Measurements from ENCODE around the gene SLAMF9.

The SLAMF9 gene

GRCh38 chr1:159932296-159933285 lies 21.4 kb downstream of the SLAMF9 start:
- H3K4me3 ChIP-seq (ENCODE audit: low read length) = no peak overlapping the region
- H3K27ac ChIP-seq (ENCODE audit: low read depth, low read length) = no peak overlapping the region
- H3K9me3 ChIP-seq (ENCODE audit: insufficient read depth, low read depth, low read length) = no peaks in the 10 kb centered on the region
- H3K9ac ChIP-seq (ENCODE audit: low read depth, low read length) = no peak overlapping the region
- peaks cover 11% of the 10 kb centered on the region for H3K4me1 ChIP-seq (ENCODE audit: insufficient read depth, low read length)
- peaks cover 27% of the 10 kb centered on the region for H3K36me3 ChIP-seq (ENCODE audit: insufficient read depth, low read length)
- no peaks in the 10 kb centered on the region for H3K27me3 ChIP-seq (ENCODE audit: insufficient read depth, low read length)
- 88% methylated on average over 16 of the region's 16 CpGs for WGBS

DNA sequence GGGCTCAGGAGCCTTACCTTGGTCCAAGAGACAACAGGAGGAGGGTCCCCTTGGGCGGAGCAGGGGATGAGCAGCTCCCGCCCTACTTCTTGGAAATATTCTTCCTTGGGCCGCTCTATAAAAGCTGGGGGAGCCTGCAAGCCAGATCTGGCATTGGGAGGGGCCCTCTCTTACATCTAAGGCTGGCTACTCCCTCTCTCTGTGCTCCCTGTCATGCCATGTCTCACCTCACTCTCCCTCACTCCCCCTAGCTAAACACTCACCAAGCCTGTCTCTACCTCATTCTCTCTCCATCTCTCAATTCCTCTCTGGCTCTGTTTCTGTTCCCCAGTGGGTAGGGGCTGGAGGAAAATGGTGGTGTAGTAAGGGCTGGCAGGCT lies 22.3 kb downstream of the SLAMF9 start:
- Histone ChIP-seq H3K9me3 (ENCODE audit: insufficient read depth, low read depth, low read length) (no peaks in the 10 kb centered on the region), H3K9ac (ENCODE audit: low read depth, low read length) (no peak overlapping the region), H3K4me1 (ENCODE audit: insufficient read depth, low read length) (peaks cover 3% of the 10 kb centered on the region; the same call in 1 of the 2 replicates), H3K4me3 (ENCODE audit: low read length) (no peak overlapping the region), H3K27me3 (ENCODE audit: insufficient read depth, low read length) (no peaks in the 10 kb centered on the region), H3K27ac (ENCODE audit: low read depth, low read length) (no peak overlapping the region), H3K36me3 (ENCODE audit: insufficient read depth, low read length) (peaks cover 28% of the 10 kb centered on the region)
- WGBS = 94% methylated on average over 3 of the region's 3 CpGs

DNA sequence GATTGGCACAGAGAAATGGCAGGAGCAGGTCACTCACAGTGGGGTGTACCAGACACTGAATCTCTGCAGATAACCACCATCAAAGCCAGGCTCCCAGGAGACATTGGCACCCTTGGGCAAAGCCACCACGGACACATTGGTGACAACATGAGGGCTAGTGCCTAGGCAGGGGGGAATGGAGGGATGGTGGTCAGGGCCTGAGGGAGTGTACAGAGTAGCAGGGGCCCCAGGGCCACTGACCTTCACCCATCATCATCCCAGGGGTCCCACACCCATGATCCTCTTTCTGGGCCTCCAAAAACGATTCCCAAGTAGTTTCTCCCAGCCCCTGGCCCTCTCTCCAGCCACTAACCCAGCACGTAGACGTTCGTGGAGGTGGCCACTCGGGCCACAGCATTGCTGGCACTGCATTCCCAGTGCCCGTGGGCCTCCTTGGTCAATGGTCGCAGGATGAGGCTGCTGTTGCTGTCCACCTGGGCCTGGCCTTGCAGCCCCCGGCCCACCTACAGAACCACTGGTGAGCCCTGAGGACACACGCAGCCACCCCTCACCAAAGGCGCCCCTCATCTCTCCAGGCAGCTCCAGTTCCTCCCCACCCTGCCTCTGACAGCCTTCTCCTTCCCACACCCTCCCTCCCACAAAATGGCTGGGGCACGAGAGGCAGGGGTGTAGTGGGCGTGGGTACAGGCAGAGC lies 22.8 kb downstream of the SLAMF9 start:
- Histone ChIP-seq H3K36me3 (ENCODE audit: insufficient read depth, low read length) (peaks cover 32% of the 10 kb centered on the region), H3K4me1 (ENCODE audit: insufficient read depth, low read length) (no peaks in the 10 kb centered on the region), H3K27ac (ENCODE audit: low read depth, low read length) (no peak overlapping the region), H3K4me3 (ENCODE audit: low read length) (no peak overlapping the region), H3K9me3 (ENCODE audit: insufficient read depth, low read depth, low read length) (no peaks in the 10 kb centered on the region), H3K9ac (ENCODE audit: low read depth, low read length) (no peak overlapping the region), H3K27me3 (ENCODE audit: insufficient read depth, low read length) (no peaks in the 10 kb centered on the region)
- 94% methylated on average over 13 of the region's 13 CpGs for WGBS

GRCh38 chr1:159930634-159931033 lies 23.4 kb downstream of the SLAMF9 start:
- H3K4me1 ChIP-seq (ENCODE audit: insufficient read depth, low read length) = peaks cover 4% of the 10 kb centered on the region; the same call in 1 of the 2 replicates
- H3K27ac ChIP-seq (ENCODE audit: low read depth, low read length) = no peak overlapping the region
- H3K4me3 ChIP-seq (ENCODE audit: low read length) = no peak overlapping the region
- H3K27me3 ChIP-seq (ENCODE audit: insufficient read depth, low read length) = no peaks in the 10 kb centered on the region
- peaks cover 32% of the 10 kb centered on the region for H3K36me3 ChIP-seq (ENCODE audit: insufficient read depth, low read length)
- 92% methylated on average over 8 of the region's 8 CpGs for WGBS
- no peak overlapping the region for H3K9ac ChIP-seq (ENCODE audit: low read depth, low read length)
- H3K9me3 ChIP-seq (ENCODE audit: insufficient read depth, low read depth, low read length) = no peaks in the 10 kb centered on the region

DNA sequence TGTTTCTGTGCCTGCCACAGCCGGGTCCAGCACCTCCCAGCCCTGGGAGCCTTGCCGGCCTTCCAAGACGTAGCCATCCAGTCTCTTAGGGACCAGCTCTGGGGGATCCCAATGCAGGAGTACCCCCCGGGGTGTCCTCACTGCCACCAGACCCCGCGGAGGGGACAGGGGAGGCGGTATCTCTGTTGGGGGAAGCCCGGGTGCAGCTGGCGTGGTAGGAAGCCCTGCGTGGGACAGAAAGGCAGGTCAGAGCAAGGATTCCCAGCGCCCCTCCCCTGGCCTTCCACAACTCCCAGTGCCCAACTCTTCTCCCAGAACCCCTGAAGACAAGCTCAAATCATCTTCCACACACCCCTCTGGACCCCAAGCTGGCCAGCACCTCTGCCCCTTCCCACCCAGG lies 23.8 kb downstream of the SLAMF9 start:
- Histone ChIP-seq H3K36me3 (ENCODE audit: insufficient read depth, low read length) (peaks cover 32% of the 10 kb centered on the region), H3K4me3 (ENCODE audit: low read length) (no peak overlapping the region), H3K27me3 (ENCODE audit: insufficient read depth, low read length) (no peaks in the 10 kb centered on the region), H3K4me1 (ENCODE audit: insufficient read depth, low read length) (peaks cover 5% of the 10 kb centered on the region; the same call in 1 of the 2 replicates), H3K9me3 (ENCODE audit: insufficient read depth, low read depth, low read length) (no peaks in the 10 kb centered on the region), H3K9ac (ENCODE audit: low read depth, low read length) (no peak overlapping the region), H3K27ac (ENCODE audit: low read depth, low read length) (no peak overlapping the region)
- 93% methylated on average over 11 of the region's 11 CpGs for WGBS

DNA sequence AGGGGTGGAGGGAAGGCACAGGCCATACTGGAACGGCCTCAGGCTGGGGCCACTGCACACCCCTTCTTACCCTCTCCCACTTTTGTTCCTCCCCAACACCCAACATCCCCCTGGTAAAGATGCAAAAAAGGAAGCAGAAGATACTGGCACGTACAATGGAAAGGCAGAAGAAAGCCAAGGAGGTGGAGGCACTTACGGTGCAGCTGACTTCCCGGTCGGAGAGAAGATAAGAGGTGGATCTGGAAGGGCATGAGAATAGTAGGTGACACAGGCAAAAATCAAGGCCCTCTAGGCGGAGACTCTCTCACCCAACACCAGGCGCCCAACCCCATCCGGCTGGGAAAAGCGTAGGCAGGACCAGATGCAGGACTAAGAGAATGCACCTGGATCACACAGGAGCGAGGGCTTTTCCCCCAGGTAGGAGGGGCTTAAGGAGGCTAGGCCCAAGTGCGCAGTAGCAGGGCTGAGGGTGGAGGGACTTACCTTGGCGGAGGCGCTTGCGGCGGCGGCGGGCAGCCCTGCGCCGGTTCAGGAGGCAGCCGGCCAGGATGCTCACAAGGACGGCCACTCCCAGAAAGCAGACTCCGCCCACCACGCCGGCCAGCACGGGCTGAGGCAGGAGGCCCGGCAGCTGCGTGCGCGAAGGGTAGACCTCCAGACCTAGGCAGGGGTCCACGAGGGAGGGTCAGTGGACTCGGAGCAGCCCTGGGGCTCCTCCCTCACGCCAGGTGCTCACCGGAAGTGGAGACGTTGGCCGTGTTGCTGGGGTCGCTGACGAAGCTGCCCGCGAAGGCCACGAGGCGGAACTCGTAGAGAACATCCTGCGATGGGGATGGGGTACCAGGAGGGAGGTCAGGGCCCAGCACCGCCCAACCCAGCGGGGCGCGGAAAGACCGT lies 24.6 kb downstream of the SLAMF9 start:
- 80% methylated on average over 47 of the region's 48 CpGs for WGBS
- H3K9ac ChIP-seq (ENCODE audit: low read depth, low read length) = no peak overlapping the region

GRCh38 chr1:159928491-159929050 lies 25.5 kb downstream of the SLAMF9 start:
- H3K4me3 ChIP-seq (ENCODE audit: low read length) = no peak overlapping the region
- H3K9me3 ChIP-seq (ENCODE audit: insufficient read depth, low read depth, low read length) = no peaks in the 10 kb centered on the region
- 97% methylated on average over 18 of the region's 18 CpGs for WGBS
- peaks cover 12% of the 10 kb centered on the region for H3K4me1 ChIP-seq (ENCODE audit: insufficient read depth, low read length)
- no peak overlapping the region for H3K9ac ChIP-seq (ENCODE audit: low read depth, low read length)
- H3K27me3 ChIP-seq (ENCODE audit: insufficient read depth, low read length) = no peaks in the 10 kb centered on the region; the same call in 1 of the 2 replicates
- H3K27ac ChIP-seq (ENCODE audit: low read depth, low read length) = no peak overlapping the region
- H3K36me3 ChIP-seq (ENCODE audit: insufficient read depth, low read length) = peaks cover 20% of the 10 kb centered on the region; the same call in 1 of the 2 replicates

More for the DNA sequence above, 24.6 kb downstream of the SLAMF9 start:
- Histone ChIP-seq H3K27ac (ENCODE audit: low read depth, low read length) (no peak overlapping the region), H3K36me3 (ENCODE audit: insufficient read depth, low read length) (peaks cover 26% of the 10 kb centered on the region), H3K4me3 (ENCODE audit: low read length) (no peak overlapping the region; the same call in 1 of the 2 replicates), H3K4me1 (ENCODE audit: insufficient read depth, low read length) (peaks cover 5% of the 10 kb centered on the region; the same call in 1 of the 2 replicates), H3K27me3 (ENCODE audit: insufficient read depth, low read length) (no peaks in the 10 kb centered on the region; the same call in 1 of the 2 replicates), H3K9me3 (ENCODE audit: insufficient read depth, low read depth, low read length) (no peaks in the 10 kb centered on the region)

DNA sequence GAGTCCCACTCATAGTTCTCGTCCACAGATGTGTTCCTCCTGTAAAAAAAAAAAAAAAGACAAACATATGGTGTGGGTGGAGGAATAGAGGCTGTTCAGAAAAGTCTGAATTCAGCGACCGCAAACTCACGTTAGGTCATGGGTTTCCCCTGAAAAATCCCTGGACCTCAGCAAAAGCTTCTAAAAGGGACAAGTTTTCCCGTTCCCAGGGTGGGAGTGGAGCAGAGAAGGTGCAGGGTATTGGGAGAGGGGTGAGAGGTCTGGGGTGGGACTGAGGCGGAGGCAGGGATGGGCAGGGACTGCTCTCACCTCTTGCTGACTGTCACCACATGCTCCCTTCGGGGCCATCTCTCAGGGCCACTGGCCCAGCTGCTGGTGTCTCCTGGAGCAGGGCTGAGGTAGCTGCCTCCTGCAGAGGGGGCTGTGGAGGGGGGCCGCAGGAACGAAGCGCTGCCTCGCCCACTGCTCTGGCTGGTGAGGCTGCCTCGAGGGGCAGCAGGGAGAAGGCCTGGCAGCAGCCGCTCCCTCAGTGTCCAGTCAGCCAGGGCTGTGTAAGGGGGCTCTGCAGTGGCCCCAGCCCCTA lies 26.1 kb downstream of the SLAMF9 start:
- no peak overlapping the region for H3K4me3 ChIP-seq (ENCODE audit: low read length)
- H3K9me3 ChIP-seq (ENCODE audit: insufficient read depth, low read depth, low read length) = no peaks in the 10 kb centered on the region
- H3K9ac ChIP-seq (ENCODE audit: low read depth, low read length) = no peak overlapping the region; the same call in 1 of the 2 replicates
- peaks cover 19% of the 10 kb centered on the region for H3K4me1 ChIP-seq (ENCODE audit: insufficient read depth, low read length)
- H3K27me3 ChIP-seq (ENCODE audit: insufficient read depth, low read length) = no peaks in the 10 kb centered on the region; the same call in 1 of the 2 replicates
- no peak overlapping the region for H3K27ac ChIP-seq (ENCODE audit: low read depth, low read length)
- peaks cover 20% of the 10 kb centered on the region; the same call in 1 of the 2 replicates for H3K36me3 ChIP-seq (ENCODE audit: insufficient read depth, low read length)
- 80% methylated on average over 12 of the region's 13 CpGs for WGBS

DNA sequence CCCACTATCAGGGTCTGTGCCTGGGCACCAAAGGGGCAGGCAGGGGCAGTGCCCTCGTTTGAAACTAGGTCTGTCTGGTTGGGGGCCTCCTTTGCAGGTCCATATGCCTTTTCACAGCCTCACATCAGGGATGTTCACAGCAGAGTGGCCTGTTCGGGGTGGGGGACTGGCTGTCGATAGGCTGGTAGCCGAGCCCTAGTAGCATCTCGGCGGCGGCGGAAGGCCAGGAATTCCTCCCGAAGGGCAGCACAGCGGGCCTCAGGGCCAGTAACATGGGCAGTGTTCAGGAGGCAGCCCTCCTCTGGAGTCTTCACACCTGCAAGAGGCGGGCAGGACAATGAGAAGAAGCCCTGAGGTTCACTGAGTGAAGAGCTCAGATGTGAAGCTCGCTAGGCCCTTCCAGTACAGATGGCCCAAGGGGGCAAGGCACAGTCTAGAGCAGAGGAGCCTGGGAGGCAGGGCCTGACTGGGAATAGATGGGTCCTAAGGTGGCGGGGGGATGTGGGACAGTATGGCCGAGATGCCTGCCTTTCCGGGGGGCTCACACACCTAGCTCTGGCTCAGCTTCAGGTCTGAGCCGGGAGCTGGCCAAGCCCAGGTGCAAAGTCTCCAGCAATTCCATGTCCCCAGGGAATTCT lies 26.7 kb downstream of the SLAMF9 start:
- Histone ChIP-seq H3K4me1 (ENCODE audit: insufficient read depth, low read length) (peaks cover 25% of the 10 kb centered on the region), H3K4me3 (ENCODE audit: low read length) (no peak overlapping the region), H3K27me3 (ENCODE audit: insufficient read depth, low read length) (no peaks in the 10 kb centered on the region; the same call in 1 of the 2 replicates), H3K9me3 (ENCODE audit: insufficient read depth, low read depth, low read length) (no peaks in the 10 kb centered on the region), H3K27ac (ENCODE audit: low read depth, low read length) (no peak overlapping the region), H3K36me3 (ENCODE audit: insufficient read depth, low read length) (peaks cover 20% of the 10 kb centered on the region; the same call in 1 of the 2 replicates), H3K9ac (ENCODE audit: low read depth, low read length) (no peak overlapping the region)
- WGBS = 91% methylated on average over 16 of the region's 16 CpGs
